NT2/D1 (cell line): Measurements from ENCODE around the gene KREMEN2.

Experiments used
- SUZ12 ChIP-seq: IDR thresholded peaks from 2 replicates; pipeline ENCODE4 v1.6.1; 2011; ENCODE audit not compliant: insufficient read length, insufficient read depth; ENCODE audit errors: extremely low read depth
- YY1 ChIP-seq: IDR thresholded peaks from 2 replicates; pipeline ENCODE4 v1.6.1; 2011; ENCODE audit not compliant: insufficient read length, insufficient read depth
- ZNF274 ChIP-seq: IDR thresholded peaks from 2 replicates; pipeline ENCODE4 v1.6.1; 2011; ENCODE audit warnings: mild to moderate bottlenecking, low read depth, low read length

- TF ChIP-seq YY1 (no peak), SUZ12 (no peak), ZNF274 (no peak)
These were observed 48.2 kb downstream of the KREMEN2 start for GRCh38 chr16:3012246-3012645.
